A549 (cell line): ENCODE measurements around the gene DERA. TPM values are rescaled to one million over a fixed set of nuclear protein-coding genes. Genes with fewer than 3 reads are reported as not detected.

ENCODE experiments used
- ATAC-seq, 2 experiments: fragments of 200-7000 bp in 1 of 2; fragments of >200 bp in 1 of 2; cut with Nextera tagmentation in 1 of 2; cut with Tn5 transposase in 1 of 2; 3 replicates each; pipeline versions ENCODE4 v1.8.0 to v1.9.1; 2018 to 2020; ENCODE audit warnings: mild to moderate bottlenecking in 1 of 2, moderate library complexity in 1 of 2
- CTCF ChIA-PET: fragments of 300-600 bp; sonication (Branson Sonifier 250); formaldehyde crosslinking; extraction: SDS; loops from one replicate; lab custom pipeline; 2021; ENCODE audit warnings: antibody characterized with exemption, inconsistent platforms; lab: Yijun Ruan, JAX
- POLR2A ChIA-PET: fragments of 350-600 bp; formaldehyde crosslinking; extraction: SDS; loops from one replicate; lab custom pipeline; 2021; ENCODE audit warnings: antibody characterized with exemption, inconsistent platforms; lab: Yijun Ruan, JAX
- DNase-seq, 2 experiments: peaks; one replicate each; pipeline versions ENCODE4 v3.0.0 to v3.0.0-alpha.2; 2011 to 2016; ENCODE audit warnings: low read depth in 1 of 2, low spot score in 1 of 2
- FAIRE-seq: peaks from 2 replicates; lab custom pipeline; 2011; peaks lifted over from hg19 to GRCh38; lab: Jason Lieb, UNC
- H3K27ac ChIP-seq, 2 experiments: fragments of >200 bp; sonication (Bioruptor Twin); formaldehyde crosslinking; 3 replicates each; pipeline ENCODE4 v1.5.1; 2016 to 2017
- H3K4me1 ChIP-seq: fragments of >200 bp; sonication (Bioruptor Twin); formaldehyde crosslinking; 3 replicates; pipeline ENCODE4 v1.6.1; 2016
- H3K4me2 ChIP-seq: fragments of >200 bp; sonication (Bioruptor Twin); formaldehyde crosslinking; 3 replicates; pipeline ENCODE4 v1.6.1; 2016
- H3K4me3 ChIP-seq: fragments of >200 bp; sonication (Bioruptor Twin); formaldehyde crosslinking; 3 replicates; pipeline ENCODE4 v1.5.1; 2016
- H3K9me3 ChIP-seq: fragments of >200 bp; sonication (Bioruptor Twin); formaldehyde crosslinking; 3 replicates; pipeline ENCODE4 v1.6.1; 2016
- CBX2 ChIP-seq: fragments of 200-600 bp; sonication (generic); IDR thresholded peaks from 2 replicates; pipeline ENCODE4 v1.6.1; 2016; ENCODE audit warnings: low read depth, mild to moderate bottlenecking, borderline replicate concordance
- CBX8 ChIP-seq: fragments of 200-600 bp; sonication (generic); IDR thresholded peaks from 2 replicates; pipeline ENCODE4 v1.6.1; 2016
- CHD4 ChIP-seq: fragments of 200-600 bp; sonication (generic); IDR thresholded peaks from 2 replicates; pipeline ENCODE4 v1.6.1; 2016; ENCODE audit warnings: antibody characterized with exemption, mild to moderate bottlenecking, borderline replicate concordance
- EHF ChIP-seq: fragments of 250-450 bp; sonication (Bioruptor Pico); IDR thresholded peaks from 2 replicates; pipeline ENCODE4 v1.5.0; 2020; ENCODE audit warnings: mild to moderate bottlenecking
- EHMT2 ChIP-seq: fragments of 200-600 bp; sonication (generic); IDR thresholded peaks from 2 replicates; pipeline ENCODE4 v1.6.1; 2016; ENCODE audit warnings: antibody characterized with exemption, low read depth, mild to moderate bottlenecking, moderate library complexity
- ESRRA ChIP-seq: fragments of 150-350 bp; IDR thresholded peaks from 2 replicates; pipeline ENCODE4 v1.6.1; 2014; ENCODE audit warnings: mild to moderate bottlenecking, low read length, borderline replicate concordance
- FOSL2 ChIP-seq, 2 experiments: fragments of 450-650 bp in 1 of 2; fragments of >200 bp in 1 of 2; sonication (Bioruptor Twin) in 1 of 2; formaldehyde crosslinking; IDR thresholded peaks; 2 replicates each; pipeline versions ENCODE4 v1.5.0 to v1.6.1; 2016 to 2020; ENCODE audit warnings: mild to moderate bottlenecking in 1 of 2, moderate library complexity in 1 of 2
- GATA3 ChIP-seq: IDR thresholded peaks from 2 replicates; pipeline ENCODE4 v1.6.1; 2012; ENCODE audit warnings: borderline replicate concordance
- HDAC2 ChIP-seq: fragments of 200-600 bp; sonication (generic); IDR thresholded peaks from 2 replicates; pipeline ENCODE4 v1.6.1; 2016
- HOXB13 ChIP-seq: fragments of 250-450 bp; sonication (Bioruptor Pico); IDR thresholded peaks from 2 replicates; pipeline ENCODE4 v1.5.0; 2020; ENCODE audit warnings: low read depth, mild to moderate bottlenecking, moderate library complexity
- HOXB5 ChIP-seq: fragments of 250-450 bp; sonication (Bioruptor Pico); IDR thresholded peaks from 2 replicates; pipeline ENCODE4 v1.5.0; 2020; ENCODE audit warnings: mild to moderate bottlenecking, moderate library complexity
- JUNB ChIP-seq: fragments of >200 bp; sonication (Bioruptor Twin); formaldehyde crosslinking; IDR thresholded peaks from 2 replicates; pipeline ENCODE4 v1.6.1; 2016
- KDM5A ChIP-seq: fragments of 200-600 bp; sonication (generic); IDR thresholded peaks from 2 replicates; pipeline ENCODE4 v1.6.1; 2016; ENCODE audit warnings: antibody characterized with exemption, mild to moderate bottlenecking
- MAZ ChIP-seq: fragments of 150-350 bp; IDR thresholded peaks from 2 replicates; pipeline ENCODE4 v1.6.1; 2014; ENCODE audit warnings: antibody characterized with exemption, low read depth, low read length, borderline replicate concordance
- PHF8 ChIP-seq: fragments of 200-600 bp; sonication (generic); IDR thresholded peaks from 2 replicates; pipeline ENCODE4 v1.6.1; 2016; ENCODE audit warnings: low read depth, mild to moderate bottlenecking, antibody characterized with exemption, moderate library complexity, borderline replicate concordance
- POLR2A ChIP-seq: IDR thresholded peaks from 2 replicates; pipeline ENCODE4 v1.6.1; 2012; ENCODE audit warnings: mild to moderate bottlenecking, low read length
- RARB ChIP-seq: fragments of 250-450 bp; sonication (Bioruptor Pico); IDR thresholded peaks from 2 replicates; pipeline ENCODE4 v1.8.0; 2021; ENCODE audit warnings: mild to moderate bottlenecking, moderate library complexity
- RCOR1 ChIP-seq: fragments of 150-350 bp; IDR thresholded peaks from 2 replicates; pipeline ENCODE4 v1.6.1; 2014; ENCODE audit warnings: antibody characterized with exemption, low read length, low read depth
- SMC3 ChIP-seq: fragments of >200 bp; sonication (Bioruptor Twin); formaldehyde crosslinking; IDR thresholded peaks from 3 replicates; pipeline ENCODE4 v1.6.1; 2018; ENCODE audit warnings: inconsistent platforms
- ZC3H11A ChIP-seq: fragments of 450-650 bp; IDR thresholded peaks from 2 replicates; pipeline ENCODE4 v1.6.1; 2014; ENCODE audit warnings: antibody characterized with exemption, mild to moderate bottlenecking
- WGBS: methylation state at CpG from one replicate; pipeline ENCODE4 v1.1.6; 2017; ENCODE audit errors: missing lambda C conversion rate; 5-methylcytosine and 5-hydroxymethylcytosine counted together
- polyA plus RNA-seq, 4 experiments: library from polyadenylated mRNA; depleted of rRNA in 3 of 4; stranded (reverse); fragments of >200 nt; fragmentation: RNase III in 1 of 4; extraction: RNeasy Plus Mini Kit Qiagen cat#74134 plus additional on column Dnase treatment in 1 of 4; gene quantifications; 2 replicates in 3 of 4; 3 replicates in 1 of 4; pipeline ENCODE4 v1.2.3, GENCODE V29; 2011 to 2017
- TF ChIP-seq, protein P1 (sequence below): fragments of 250-450 bp; sonication (Bioruptor Pico); IDR thresholded peaks from 2 replicates; pipeline ENCODE4 v1.5.0; 2020; ENCODE audit warnings: low read depth, mild to moderate bottlenecking, moderate library complexity
- TF ChIP-seq, protein P2 (sequence below): IDR thresholded peaks from 2 replicates; pipeline ENCODE4 v1.6.1; 2012; ENCODE audit warnings: low read depth, borderline replicate concordance
- TF ChIP-seq, protein P3 (sequence below): fragments of 450-650 bp; IDR thresholded peaks from 2 replicates; pipeline ENCODE4 v1.6.1; 2014; ENCODE audit warnings: antibody characterized with exemption
- TF ChIP-seq, protein P4 (sequence below): fragments of 150-350 bp; IDR thresholded peaks from 2 replicates; pipeline ENCODE4 v1.6.1; 2014; ENCODE audit warnings: low read depth, mild to moderate bottlenecking, low read length
- TF ChIP-seq, protein P5 (sequence below): fragments of >200 bp; sonication (Bioruptor Twin); formaldehyde crosslinking; IDR thresholded peaks from 3 replicates; pipeline ENCODE4 v1.6.1; 2016
- TF ChIP-seq, protein P6 (sequence below): IDR thresholded peaks from 2 replicates; pipeline ENCODE4 v1.6.1; 2012

Gene DERA
- polyA plus RNA-seq, 2 of the 4 experiments (the other 2 are of a cell fraction): 45.2 to 65.0 TPM

DNA sequence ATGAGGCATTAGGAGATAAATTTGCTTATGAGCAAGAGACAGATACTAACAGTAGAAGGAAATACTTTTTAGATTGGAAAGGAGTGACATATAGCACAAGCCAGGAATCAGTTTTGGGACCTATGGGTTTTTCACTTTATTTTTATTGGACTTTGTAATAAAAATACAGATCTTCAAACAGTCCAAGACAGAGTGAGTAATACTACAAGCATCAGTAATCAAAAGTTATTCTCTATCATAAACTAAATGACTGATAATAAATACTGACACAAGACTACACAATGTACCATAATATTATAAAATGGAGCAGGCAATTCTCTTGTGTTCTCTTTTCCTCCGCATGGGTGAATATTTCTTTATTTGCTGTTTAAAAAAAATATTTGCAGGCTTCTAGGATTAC is 85.8 kb downstream of the DERA start:
- no peak overlapping the region for H3K4me2 ChIP-seq
- H3K4me3 ChIP-seq: no peak overlapping the region
- ATAC-seq: no peak
- no peak for DNase-seq
- ChIA-PET POLR2A (no interaction called here), CTCF (interaction anchor here (1.4 kb wide), 1 partner anchor 14 kb away, joined by 3 read pairs; no protein-coding TSS in a partner anchor)
- no peak overlapping the region for H3K27ac ChIP-seq
- WGBS: 91% methylated on average over 1 of the region's 1 CpG
- H3K4me1 ChIP-seq: no peaks in the 10 kb centered on the region
- no peak for FAIRE-seq
- TF ChIP-seq EHF (CRISPR knock-in tag) (no peak), MAZ (no peak)
- H3K9me3 ChIP-seq: no peaks in the 10 kb centered on the region

DNA sequence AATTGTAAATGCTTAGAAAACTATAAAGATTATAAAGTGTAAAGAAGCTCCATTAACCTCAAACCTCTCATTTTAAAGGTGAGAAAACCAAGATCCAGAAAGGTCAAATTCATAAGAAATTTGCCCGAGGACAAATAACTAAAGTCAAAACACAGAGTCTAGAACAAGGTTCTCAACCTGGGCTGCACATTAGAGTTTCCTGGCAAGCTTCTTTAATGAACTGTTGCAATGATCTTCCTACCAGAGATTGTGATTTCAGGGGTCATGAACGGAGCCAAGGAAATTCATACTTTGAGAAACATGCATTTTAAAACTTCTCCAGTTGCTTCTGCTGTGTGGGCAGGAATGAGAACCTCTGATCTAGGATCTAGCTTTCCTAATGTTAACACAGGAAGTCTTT is 86.8 kb downstream of the DERA start:
- H3K27ac ChIP-seq: no peak overlapping the region
- no peak for ATAC-seq
- no peaks in the 10 kb centered on the region for H3K4me1 ChIP-seq
- FAIRE-seq: no peak
- DNase-seq: no peak
- POLR2A ChIA-PET: no interaction called here
- TF ChIP-seq HOXB5 (CRISPR knock-in tag) (no peak), MAZ (no peak), HOXB13 (CRISPR knock-in tag) (no peak), ESRRA (no peak), CBX8 (no peak), FOSL2 (IDR thresholded peaks at IDR 0.05) (no peak), FOSL2 (CRISPR knock-in tag; IDR thresholded peaks at IDR 0.05) (no peak), POLR2A (no peak), CHD4 (no peak), KDM5A (no peak), RARB (CRISPR knock-in tag) (no peak), ZC3H11A (no peak), HDAC2 (no peak), RCOR1 (no peak)
- TF ChIP-seq, protein P1, sequence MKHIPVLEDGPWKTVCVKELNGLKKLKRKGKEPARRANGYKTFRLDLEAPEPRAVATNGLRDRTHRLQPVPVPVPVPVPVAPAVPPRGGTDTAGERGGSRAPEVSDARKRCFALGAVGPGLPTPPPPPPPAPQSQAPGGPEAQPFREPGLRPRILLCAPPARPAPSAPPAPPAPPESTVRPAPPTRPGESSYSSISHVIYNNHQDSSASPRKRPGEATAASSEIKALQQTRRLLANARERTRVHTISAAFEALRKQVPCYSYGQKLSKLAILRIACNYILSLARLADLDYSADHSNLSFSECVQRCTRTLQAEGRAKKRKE (CRISPR knock-in tag): no peak
- TF ChIP-seq, protein P2, sequence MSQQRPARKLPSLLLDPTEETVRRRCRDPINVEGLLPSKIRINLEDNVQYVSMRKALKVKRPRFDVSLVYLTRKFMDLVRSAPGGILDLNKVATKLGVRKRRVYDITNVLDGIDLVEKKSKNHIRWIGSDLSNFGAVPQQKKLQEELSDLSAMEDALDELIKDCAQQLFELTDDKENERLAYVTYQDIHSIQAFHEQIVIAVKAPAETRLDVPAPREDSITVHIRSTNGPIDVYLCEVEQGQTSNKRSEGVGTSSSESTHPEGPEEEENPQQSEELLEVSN: no peak
- TF ChIP-seq, protein P3, sequence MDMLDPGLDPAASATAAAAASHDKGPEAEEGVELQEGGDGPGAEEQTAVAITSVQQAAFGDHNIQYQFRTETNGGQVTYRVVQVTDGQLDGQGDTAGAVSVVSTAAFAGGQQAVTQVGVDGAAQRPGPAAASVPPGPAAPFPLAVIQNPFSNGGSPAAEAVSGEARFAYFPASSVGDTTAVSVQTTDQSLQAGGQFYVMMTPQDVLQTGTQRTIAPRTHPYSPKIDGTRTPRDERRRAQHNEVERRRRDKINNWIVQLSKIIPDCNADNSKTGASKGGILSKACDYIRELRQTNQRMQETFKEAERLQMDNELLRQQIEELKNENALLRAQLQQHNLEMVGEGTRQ: no peak
- no peak overlapping the region for H3K4me3 ChIP-seq
- H3K4me2 ChIP-seq: no peak overlapping the region
- 95% methylated on average over 2 of the region's 2 CpGs for WGBS
- CTCF ChIA-PET: interaction anchor here (1.4 kb wide), 1 partner anchor 15 kb away, joined by 3 read pairs; no protein-coding TSS in a partner anchor
- no peaks in the 10 kb centered on the region for H3K9me3 ChIP-seq

DNA sequence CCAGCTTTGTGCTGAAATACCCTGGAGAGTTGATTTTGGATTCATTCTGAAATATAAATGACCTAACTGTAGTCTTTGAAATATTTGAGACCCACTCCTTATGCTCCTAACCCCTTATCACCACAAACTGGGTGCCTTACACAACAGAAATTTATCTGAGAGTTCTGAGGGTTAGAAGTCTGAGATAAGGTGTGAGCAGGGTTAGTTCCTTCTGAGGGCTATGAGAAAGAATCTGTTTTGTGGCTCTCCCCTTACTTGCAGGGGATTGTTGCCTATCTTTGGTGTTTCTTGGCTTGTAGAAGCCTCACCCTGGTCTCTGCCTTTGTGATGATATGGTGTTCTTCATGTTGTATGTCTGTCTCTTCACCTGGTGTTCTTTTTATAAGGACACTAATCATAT is 91.7 kb downstream of the DERA start:
- no peaks in the 10 kb centered on the region for H3K4me1 ChIP-seq
- H3K27ac ChIP-seq: no peak overlapping the region
- FAIRE-seq (no peak), ATAC-seq (no peak), DNase-seq (no peak)
- H3K4me2 ChIP-seq: no peak overlapping the region
- TF ChIP-seq GATA3 (no peak), SMC3 (no peak), FOSL2 (IDR thresholded peaks at IDR 0.05) (no peak), FOSL2 (CRISPR knock-in tag; IDR thresholded peaks at IDR 0.05) (no peak), CBX2 (no peak), PHF8 (no peak), POLR2A (no peak), EHMT2 (no peak), JUNB (no peak), KDM5A (no peak)
- TF ChIP-seq, protein P4, sequence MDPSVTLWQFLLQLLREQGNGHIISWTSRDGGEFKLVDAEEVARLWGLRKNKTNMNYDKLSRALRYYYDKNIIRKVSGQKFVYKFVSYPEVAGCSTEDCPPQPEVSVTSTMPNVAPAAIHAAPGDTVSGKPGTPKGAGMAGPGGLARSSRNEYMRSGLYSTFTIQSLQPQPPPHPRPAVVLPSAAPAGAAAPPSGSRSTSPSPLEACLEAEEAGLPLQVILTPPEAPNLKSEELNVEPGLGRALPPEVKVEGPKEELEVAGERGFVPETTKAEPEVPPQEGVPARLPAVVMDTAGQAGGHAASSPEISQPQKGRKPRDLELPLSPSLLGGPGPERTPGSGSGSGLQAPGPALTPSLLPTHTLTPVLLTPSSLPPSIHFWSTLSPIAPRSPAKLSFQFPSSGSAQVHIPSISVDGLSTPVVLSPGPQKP: no peak
- TF ChIP-seq, protein P5, sequence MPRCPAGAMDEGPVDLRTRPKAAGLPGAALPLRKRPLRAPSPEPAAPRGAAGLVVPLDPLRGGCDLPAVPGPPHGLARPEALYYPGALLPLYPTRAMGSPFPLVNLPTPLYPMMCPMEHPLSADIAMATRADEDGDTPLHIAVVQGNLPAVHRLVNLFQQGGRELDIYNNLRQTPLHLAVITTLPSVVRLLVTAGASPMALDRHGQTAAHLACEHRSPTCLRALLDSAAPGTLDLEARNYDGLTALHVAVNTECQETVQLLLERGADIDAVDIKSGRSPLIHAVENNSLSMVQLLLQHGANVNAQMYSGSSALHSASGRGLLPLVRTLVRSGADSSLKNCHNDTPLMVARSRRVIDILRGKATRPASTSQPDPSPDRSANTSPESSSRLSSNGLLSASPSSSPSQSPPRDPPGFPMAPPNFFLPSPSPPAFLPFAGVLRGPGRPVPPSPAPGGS: no peak
- TF ChIP-seq, protein P6, sequence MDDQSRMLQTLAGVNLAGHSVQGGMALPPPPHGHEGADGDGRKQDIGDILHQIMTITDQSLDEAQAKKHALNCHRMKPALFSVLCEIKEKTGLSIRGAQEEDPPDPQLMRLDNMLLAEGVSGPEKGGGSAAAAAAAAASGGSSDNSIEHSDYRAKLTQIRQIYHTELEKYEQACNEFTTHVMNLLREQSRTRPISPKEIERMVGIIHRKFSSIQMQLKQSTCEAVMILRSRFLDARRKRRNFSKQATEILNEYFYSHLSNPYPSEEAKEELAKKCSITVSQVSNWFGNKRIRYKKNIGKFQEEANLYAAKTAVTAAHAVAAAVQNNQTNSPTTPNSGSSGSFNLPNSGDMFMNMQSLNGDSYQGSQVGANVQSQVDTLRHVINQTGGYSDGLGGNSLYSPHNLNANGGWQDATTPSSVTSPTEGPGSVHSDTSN: no peak
- CTCF ChIA-PET: no interaction called here
- H3K4me3 ChIP-seq: no peak overlapping the region
- POLR2A ChIA-PET: no interaction called here
- H3K9me3 ChIP-seq: no peaks in the 10 kb centered on the region
